ENCODE measurements around the gene GLRA1.

DNA sequence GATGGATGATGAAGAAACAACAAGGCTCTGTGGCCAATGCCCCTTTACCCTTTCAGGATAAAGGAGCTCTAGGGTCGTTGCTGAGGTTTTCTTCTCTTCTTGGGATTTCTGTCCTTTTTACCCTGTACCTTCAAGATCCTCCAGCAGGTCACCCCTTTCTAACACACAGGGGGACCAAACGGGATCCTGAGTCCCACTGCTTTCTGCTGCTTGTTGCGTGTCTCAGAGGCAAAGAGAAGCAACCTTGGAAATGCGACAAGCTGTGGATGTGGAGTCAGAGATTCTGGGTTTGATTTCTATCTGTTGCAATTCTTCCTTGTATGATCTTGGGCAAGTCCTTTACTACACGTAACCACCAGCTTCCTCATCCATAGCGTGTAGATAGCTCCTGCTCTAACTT is 20.5 kb downstream of the GLRA1 start:
- TF ChIP-seq, protein P1, sequence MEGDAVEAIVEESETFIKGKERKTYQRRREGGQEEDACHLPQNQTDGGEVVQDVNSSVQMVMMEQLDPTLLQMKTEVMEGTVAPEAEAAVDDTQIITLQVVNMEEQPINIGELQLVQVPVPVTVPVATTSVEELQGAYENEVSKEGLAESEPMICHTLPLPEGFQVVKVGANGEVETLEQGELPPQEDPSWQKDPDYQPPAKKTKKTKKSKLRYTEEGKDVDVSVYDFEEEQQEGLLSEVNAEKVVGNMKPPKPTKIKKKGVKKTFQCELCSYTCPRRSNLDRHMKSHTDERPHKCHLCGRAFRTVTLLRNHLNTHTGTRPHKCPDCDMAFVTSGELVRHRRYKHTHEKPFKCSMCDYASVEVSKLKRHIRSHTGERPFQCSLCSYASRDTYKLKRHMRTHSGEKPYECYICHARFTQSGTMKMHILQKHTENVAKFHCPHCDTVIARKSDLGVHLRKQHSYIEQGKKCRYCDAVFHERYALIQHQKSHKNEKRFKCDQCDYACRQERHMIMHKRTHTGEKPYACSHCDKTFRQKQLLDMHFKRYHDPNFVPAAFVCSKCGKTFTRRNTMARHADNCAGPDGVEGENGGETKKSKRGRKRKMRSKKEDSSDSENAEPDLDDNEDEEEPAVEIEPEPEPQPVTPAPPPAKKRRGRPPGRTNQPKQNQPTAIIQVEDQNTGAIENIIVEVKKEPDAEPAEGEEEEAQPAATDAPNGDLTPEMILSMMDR (IDR thresholded peaks at IDR 0.05; ENCODE audit: low read length) = no peak
- no peak for TF ChIP-seq EZH2 (IDR thresholded peaks at IDR 0.05; ENCODE audit: borderline replicate concordance, low read length)
